GOT3 (cell line): ENCODE results near the gene ARID2.

Source experiments
- DNase-seq: peaks from one replicate; lab custom pipeline; 2025; ENCODE audit warnings: mixed read lengths; lab: John Stamatoyannopoulos, UW

Gene ARID2

DNA sequence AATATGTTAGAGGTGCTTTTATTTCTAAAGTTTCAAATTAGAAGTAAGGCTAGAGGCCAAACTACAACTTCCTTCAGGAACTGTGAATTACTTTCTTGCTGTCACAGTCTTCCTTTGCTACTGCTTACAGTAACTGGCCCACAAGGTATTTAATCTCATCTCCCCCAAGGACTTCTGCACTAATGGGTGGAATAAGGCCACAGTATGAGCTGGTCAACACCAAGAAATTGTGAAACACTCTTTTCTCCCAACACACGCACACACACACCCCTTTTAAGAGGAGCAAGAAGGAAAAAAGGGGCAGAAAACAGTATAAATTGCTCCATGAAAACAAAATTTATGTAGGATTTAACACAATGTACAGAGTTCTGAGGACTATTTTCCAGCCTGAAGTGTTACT is 215.3 kb downstream of the ARID2 start:
- DNase-seq = no peak

- DNase-seq = no peak
These were observed 216.9 kb downstream of the ARID2 start for GRCh38 chr12:45946435-45946834.

GRCh38 chr12:45948546-45948945 is 219.0 kb downstream of the ARID2 start:
- DNase-seq = no peak
